GM12878 (cell line): Measurements from ENCODE around the gene MBOAT1.
"Not testable (repeated sequence)": the region's sequence is repeated elsewhere in the genome, so short reads cannot be mapped to it uniquely, and the experiment has no call there.

Source experiments
- BHLHE40 ChIP-seq, 2 experiments: fragments of 450-650 bp in 1 of 2; IDR thresholded peaks; 2 replicates each; pipeline ENCODE4 v1.6.1; 2011 to 2017; ENCODE audit warnings: low read depth in 2 of 2, borderline replicate concordance in 1 of 2, improper control_type of control experiment in 1 of 2, low read length in 1 of 2, mild to moderate bottlenecking in 1 of 2
- E2F8 ChIP-seq: fragments of 450-650 bp; IDR thresholded peaks from 2 replicates; pipeline ENCODE4 v1.6.1; 2018; ENCODE audit warnings: mild to moderate bottlenecking, low read depth, moderate library complexity; ENCODE audit not compliant: partially characterized antibody
- EP300 ChIP-seq, 2 experiments: fragments of 150-350 bp in 1 of 2; IDR thresholded peaks; 2 replicates each; pipeline ENCODE4 v1.6.1; 2011 to 2012; ENCODE audit warnings: low read depth in 2 of 2, low read length in 2 of 2, borderline replicate concordance in 1 of 2, improper control_type of control experiment in 1 of 2, inconsistent platforms in 1 of 2; ENCODE audit not compliant: control insufficient read depth in 1 of 2
- ETV6 ChIP-seq, 2 experiments: fragments of 450-650 bp in 1 of 2; IDR thresholded peaks in 1 of 2; conservative IDR thresholded peaks in 1 of 2; 2 replicates each; pipeline ENCODE4 v1.6.1; 2014; ENCODE audit warnings: antibody characterized with exemption in 1 of 2, borderline replicate concordance in 1 of 2, low read depth in 1 of 2, mild to moderate bottlenecking in 1 of 2, moderate library complexity in 1 of 2
- EZH2 ChIP-seq: IDR thresholded peaks from 2 replicates; pipeline ENCODE4 v1.6.1; 2012; ENCODE audit warnings: low read depth, mild to moderate bottlenecking, control low read depth, inconsistent platforms, low read length, borderline replicate concordance; ENCODE audit not compliant: control insufficient read depth
- POLR2AphosphoS5 ChIP-seq: IDR thresholded peaks from 2 replicates; pipeline ENCODE4 v1.6.1; 2011; ENCODE audit warnings: mild to moderate bottlenecking, low read length, inconsistent platforms
- RCOR1 ChIP-seq: conservative IDR thresholded peaks from 2 replicates; pipeline ENCODE4 v1.6.1; 2012; ENCODE audit warnings: low read depth, low read length, improper control_type of control experiment
- REST ChIP-seq: IDR thresholded peaks from 2 replicates; pipeline ENCODE4 v1.6.1; 2012; ENCODE audit warnings: mild to moderate bottlenecking, low read depth, low read length
- SMC3 ChIP-seq: IDR thresholded peaks from 2 replicates; pipeline ENCODE4 v1.6.1; 2011; ENCODE audit warnings: low read length, improper control_type of control experiment, borderline replicate concordance
- SUZ12 ChIP-seq: fragments of 200-600 bp; sonication (generic); IDR thresholded peaks from one replicate; pipeline ENCODE4 v1.6.1; 2018; ENCODE audit warnings: antibody characterized with exemption, mild to moderate bottlenecking; ENCODE audit not compliant: unreplicated experiment
- TCF12 ChIP-seq: IDR thresholded peaks from 2 replicates; pipeline ENCODE4 v1.6.1; 2011; ENCODE audit warnings: low read depth, mild to moderate bottlenecking, low read length
- TCF7 ChIP-seq: IDR thresholded peaks from 2 replicates; pipeline ENCODE4 v1.6.1; 2014; ENCODE audit warnings: antibody characterized with exemption, borderline replicate concordance
- WRNIP1 ChIP-seq: IDR thresholded peaks from 2 replicates; pipeline ENCODE4 v1.6.1; 2011; ENCODE audit warnings: low read depth, low read length, improper control_type of control experiment, borderline replicate concordance
- TF ChIP-seq, protein P1 (sequence below), 3 experiments: IDR thresholded peaks in 2 of 3; conservative IDR thresholded peaks in 1 of 3; 2 replicates each; pipeline ENCODE4 v1.5.1; 2011; ENCODE audit warnings: low read depth in 3 of 3, low read length in 3 of 3, mild to moderate bottlenecking in 3 of 3, control low read depth in 2 of 3, moderate library complexity in 2 of 3, inconsistent platforms in 1 of 3, mixed read lengths in 1 of 3; ENCODE audit not compliant: control insufficient read depth in 2 of 3, insufficient read depth in 1 of 3; ENCODE audit errors: extremely low read depth in 1 of 3

DNA sequence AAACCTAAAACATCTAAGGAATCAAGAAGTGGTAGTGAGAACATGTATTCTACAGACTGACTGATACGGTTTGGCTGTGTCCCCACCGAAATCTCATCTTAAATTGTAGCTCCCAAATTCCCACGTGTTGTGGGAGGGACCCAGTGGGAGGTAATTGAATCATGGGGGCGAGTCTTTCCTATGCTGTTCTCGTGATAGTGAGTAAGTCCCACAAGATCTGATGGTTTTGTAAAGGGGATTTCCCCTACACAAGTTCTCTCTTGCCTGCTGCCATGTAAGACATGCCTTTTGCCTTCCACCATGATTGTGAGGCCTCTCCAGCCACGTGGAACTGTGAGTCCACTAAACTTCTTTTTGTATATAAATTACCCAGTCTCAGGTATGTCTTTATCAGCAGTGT, 65.4 kb downstream of the MBOAT1 start:
- not testable (repeated sequence) for TF ChIP-seq TCF12; E2F8; POLR2AphosphoS5; TCF7; SMC3; EZH2; BHLHE40 (IDR thresholded peaks at IDR 0.05; ENCODE audit: borderline replicate concordance in 1 of 2, low read depth in 2 of 2, low read length in 1 of 2); RCOR1; WRNIP1; EP300 (IDR thresholded peaks at IDR 0.05; ENCODE audit: borderline replicate concordance in 1 of 2, control insufficient read depth in 1 of 2, low read depth in 2 of 2, low read length in 2 of 2); REST; ETV6 (conservative IDR thresholded peaks at IDR 0.05 in 1 of 2, IDR thresholded peaks at IDR 0.05 in 1 of 2; ENCODE audit: borderline replicate concordance in 1 of 2, low read depth in 1 of 2); SUZ12
- TF ChIP-seq, protein P1, sequence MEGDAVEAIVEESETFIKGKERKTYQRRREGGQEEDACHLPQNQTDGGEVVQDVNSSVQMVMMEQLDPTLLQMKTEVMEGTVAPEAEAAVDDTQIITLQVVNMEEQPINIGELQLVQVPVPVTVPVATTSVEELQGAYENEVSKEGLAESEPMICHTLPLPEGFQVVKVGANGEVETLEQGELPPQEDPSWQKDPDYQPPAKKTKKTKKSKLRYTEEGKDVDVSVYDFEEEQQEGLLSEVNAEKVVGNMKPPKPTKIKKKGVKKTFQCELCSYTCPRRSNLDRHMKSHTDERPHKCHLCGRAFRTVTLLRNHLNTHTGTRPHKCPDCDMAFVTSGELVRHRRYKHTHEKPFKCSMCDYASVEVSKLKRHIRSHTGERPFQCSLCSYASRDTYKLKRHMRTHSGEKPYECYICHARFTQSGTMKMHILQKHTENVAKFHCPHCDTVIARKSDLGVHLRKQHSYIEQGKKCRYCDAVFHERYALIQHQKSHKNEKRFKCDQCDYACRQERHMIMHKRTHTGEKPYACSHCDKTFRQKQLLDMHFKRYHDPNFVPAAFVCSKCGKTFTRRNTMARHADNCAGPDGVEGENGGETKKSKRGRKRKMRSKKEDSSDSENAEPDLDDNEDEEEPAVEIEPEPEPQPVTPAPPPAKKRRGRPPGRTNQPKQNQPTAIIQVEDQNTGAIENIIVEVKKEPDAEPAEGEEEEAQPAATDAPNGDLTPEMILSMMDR (IDR thresholded peaks at IDR 0.05 in 2 of 3, conservative IDR thresholded peaks at IDR 0.05 in 1 of 3; ENCODE audit: control insufficient read depth in 2 of 3, extremely low read depth in 1 of 3, insufficient read depth in 1 of 3, low read depth in 3 of 3, low read length in 3 of 3) = not testable (repeated sequence)
